Activated CD4-positive, alpha-beta T cell treated with anti-CD3 and anti-CD28 coated beads, Interleukin-2, amount 50 U/mL, for 48 hours (primary cell): Measurements from ENCODE around the gene CDR2.
"Not testable (repeated sequence)": the region's sequence is repeated elsewhere in the genome, so short reads cannot be mapped to it uniquely, and the experiment has no call there.

Experiments used
- DNase-seq, 2 experiments: peaks; one replicate each; pipeline ENCODE4 v3.0.0-alpha.2; 2020

Gene CDR2

DNA sequence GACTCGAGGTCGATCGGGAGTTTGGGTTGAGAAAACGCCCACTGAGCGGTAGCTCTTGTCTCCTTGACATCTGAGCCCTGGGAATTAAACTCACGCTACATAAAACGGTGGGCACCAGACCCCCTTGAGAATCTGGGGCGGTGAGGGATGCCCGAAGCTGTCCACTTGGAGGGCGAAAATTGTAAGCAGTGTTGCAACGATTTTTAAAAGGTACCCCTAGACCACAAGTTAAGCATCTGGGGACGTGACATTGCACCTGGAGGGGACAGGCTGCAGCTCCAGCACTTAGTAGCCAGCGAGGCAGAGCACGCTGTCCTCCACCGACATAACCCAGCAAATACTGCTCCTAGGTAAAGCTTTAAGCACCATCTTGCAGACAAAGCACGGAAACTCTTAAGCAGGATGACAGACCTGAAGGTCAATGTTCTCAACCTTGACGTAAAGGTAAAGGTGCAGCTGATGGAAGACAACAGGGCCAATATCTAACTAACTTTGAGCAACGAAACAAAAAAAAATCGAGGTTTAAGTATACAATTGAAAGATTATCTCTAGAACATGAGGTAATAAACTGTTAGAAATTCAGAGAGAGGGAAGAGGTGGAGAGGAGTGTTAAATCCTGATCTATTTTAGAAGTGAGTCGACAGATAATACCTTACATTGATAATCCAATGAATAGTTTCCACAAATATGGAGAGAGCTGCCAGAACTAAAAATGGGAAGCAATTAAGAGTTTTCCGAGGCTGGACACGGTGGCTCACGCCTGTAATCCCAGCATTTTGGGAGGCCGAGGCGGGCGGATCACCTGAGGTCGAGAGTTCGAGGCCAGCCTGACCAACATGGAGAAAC is 921 bp upstream of the CDR2 start:
- no peak for DNase-seq

DNA sequence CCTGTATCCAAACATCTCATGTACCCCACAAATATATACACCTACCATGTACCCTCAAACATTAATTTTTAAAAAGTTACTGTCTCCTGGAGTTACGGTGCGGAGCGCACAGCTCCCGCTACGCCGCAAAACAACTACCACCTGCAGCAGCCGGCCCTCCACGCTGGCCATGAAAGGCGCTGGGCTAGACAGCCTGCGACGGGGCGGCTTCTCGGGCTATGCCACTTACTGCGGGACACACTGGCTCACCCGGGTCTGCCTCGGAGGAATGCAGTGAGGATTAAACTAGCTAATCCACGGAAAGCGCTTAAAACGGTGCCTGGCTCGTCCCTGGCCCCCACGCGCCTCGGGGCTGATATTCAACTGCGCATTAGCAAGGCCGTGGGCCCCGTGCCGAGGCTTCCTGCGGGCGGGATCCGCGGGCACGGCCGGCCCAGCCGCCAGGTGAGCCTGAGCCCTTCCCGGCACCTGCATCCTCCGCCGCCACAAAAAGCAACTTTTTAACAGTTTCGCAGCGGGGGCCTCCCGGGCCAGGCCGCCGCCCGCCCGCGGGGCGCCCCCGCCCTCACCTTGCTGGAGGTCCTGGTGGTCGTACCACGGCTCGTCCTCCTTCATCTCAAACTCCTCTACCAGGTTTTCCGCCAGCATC is 633 bp downstream of the CDR2 start:
- peak; percentile 48 to 54 for DNase-seq

DNA sequence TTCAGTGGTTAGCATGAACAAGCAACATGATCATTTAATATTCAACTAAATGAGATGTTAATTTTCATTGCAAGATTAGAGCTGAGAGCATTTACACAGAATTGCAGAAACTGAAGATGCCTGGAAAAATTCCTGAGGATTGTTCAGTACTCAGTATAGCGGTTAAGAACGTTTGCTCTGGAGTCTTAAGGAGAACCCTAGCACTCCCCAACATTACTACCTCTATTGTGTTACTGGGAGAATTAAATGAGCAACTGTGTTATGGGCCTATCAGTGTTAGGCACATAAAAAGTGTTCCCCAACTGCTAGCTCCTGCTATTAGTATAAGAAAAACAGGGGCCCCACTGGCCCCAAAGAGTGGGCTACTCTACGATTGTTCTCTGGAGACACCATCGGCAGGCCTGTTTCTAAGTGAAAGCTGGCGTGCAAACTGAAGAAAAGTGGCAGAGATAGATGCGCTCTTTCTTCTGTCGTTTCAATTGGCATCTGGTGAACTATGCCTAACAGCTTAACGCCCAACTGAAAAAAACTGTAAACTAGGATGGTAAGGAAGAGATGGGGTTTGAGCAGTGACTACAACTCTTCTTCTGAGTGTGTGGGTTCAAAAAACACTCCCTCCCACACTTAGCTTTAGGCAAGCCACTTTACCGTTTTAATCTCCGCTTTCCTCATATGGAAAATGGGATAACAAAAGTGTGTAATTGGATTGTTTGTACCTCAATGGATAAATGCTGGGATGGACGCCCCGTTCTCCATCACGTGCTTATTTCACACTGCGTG is 1.3 kb downstream of the CDR2 start:
- peak in 1 of 2 experiments; percentile 23 for DNase-seq

DNA sequence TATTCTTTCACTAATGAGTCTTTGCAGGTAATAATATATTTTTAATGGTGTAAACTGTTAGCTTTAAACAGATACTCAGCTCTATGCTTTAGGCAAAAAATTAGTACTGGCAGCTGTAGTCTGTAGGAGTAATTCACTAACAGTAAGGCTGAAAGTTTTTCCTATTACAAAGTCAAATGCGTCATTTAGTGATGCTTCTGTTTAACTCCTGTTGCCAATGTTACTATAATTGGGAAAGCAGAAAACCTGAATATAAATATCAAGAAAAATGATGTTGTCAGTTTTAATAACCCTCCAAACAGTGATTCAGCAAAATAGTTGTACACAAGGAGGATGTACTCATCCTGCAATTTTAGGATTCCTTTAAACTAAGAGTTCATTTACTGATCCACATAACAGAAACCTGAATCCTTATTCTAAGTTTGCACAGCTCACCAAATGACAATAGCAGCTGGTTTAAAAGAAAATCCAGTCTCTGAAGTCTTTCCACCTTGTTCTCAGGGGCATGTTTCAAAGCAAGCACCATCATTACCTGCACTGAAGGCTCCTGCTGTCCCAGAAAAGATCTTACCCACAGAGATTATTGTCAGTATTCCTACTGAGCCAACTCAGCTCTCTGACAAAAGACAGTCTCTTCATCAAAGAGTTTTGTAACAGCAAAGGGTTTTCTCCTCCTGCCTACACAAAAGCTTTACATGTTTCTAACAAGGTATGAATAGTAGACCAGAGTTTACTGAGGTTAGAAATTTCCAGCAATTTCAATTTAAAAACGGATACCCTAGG is 4.2 kb downstream of the CDR2 start:
- no peak for DNase-seq

DNA sequence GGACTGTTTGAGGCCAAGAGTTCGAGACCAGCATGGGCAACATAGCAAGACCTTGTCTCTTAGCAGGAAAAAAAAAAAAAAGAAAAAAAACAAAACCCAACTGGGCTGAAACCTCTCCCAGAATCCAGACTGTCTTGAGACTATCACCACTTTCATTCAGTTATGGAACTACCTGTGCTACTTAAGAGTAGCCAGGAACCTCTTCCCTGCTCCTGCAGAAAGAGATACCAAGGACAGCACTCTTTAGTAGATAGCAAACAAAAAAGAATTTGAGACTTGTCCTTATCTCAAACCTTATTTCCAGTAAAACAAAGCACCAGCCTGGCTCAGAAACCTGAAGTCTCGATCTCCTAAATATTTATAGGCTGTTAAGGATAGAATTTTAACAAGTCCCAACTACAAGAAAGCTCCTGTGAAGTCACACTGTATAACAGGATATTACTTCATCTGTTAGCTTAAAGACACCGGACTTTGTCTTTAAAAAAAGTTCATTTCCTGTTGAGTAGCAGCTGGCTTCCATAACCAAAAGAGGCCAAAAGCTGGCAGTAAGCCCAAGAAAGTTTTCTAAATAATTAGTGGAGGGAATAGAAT is 5.1 kb downstream of the CDR2 start:
- no peak for DNase-seq

DNA sequence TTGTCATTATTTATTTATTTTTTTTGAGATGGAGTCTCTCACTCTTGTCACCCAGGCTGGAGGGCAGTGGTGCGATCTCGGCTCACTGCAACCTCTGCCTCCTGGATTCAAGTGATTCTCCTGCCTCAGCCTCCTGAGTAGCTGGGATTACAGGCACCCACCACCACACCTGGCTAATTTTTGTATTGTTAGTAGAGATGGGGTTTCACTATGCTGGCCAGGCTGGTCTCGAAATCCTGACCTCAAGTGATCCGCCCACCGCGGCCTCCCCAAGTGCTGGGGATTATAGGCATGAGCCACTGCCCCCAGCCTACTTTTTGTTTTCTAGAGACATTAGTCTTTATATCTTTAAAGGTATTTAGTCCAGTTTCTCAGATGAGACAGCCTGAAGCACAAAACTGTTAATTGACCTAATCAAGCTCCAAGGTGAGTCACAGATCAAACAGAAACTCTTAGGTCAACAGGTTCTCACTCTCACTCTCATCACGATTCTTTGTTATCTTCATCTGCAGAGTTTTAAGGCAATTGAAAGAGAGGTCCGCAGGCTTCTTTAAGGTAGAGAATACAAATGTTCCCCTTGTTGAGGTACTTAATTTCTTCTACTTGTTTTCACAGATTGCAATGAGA is 6.1 kb downstream of the CDR2 start:
- DNase-seq: not testable (repeated sequence)

DNA sequence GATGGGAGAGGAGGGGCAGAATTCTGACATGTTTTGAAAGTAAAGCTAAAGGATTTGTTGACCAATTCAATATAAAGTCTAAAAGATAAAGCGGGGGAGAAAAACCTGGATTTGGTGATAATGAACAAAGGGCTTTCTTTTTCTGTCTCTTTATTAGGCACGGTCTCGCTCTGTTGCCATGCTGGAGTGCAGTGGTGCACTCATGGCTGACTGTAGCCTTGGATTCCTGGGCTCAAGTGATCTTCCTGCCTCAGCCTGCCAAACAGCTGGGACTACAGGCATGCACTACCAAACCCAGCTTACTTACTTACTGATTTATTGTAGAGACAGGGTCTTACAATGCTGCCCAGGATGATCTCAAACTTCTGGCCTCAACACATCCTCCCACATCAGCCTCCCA is 7.5 kb downstream of the CDR2 start:
- no peak for DNase-seq

DNA sequence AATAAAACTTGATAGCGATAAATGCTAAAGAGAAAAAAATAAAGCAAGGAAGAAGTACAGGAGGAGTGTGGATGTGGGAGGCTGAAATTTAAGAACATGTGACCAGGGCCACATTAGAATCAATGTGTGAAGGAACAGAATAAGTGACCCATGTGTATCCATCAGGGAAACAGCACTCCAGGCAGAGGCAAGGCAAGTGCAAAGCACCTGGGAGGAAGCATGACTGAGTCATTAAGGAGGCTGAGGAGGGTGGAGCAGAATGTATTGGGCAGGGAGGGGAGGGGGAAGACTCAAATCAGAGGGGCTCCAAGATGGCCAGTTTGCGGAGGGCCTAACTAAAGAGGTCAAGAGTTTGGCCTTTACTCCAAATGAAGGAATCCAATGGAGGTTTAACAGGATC is 8.0 kb downstream of the CDR2 start:
- DNase-seq: no peak

DNA sequence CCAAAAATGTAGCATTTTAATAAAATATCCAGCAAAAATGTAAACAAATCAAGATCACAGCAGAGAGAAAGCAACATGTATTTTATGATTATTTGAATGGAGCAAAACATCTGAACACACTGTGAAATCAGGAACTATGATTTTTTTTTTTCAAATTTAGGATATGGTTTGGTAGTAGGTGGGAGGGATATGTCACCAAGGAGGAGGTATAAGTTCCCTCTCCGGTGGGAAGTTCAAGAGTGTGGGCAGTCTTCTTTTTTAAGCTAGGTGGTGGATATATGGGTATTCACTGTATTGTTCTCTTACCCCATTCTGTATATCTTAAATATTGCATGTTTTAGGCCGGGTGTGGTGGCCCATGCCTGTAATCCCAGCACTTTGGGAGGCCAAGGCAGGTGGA is 10.2 kb downstream of the CDR2 start:
- no peak for DNase-seq

DNA sequence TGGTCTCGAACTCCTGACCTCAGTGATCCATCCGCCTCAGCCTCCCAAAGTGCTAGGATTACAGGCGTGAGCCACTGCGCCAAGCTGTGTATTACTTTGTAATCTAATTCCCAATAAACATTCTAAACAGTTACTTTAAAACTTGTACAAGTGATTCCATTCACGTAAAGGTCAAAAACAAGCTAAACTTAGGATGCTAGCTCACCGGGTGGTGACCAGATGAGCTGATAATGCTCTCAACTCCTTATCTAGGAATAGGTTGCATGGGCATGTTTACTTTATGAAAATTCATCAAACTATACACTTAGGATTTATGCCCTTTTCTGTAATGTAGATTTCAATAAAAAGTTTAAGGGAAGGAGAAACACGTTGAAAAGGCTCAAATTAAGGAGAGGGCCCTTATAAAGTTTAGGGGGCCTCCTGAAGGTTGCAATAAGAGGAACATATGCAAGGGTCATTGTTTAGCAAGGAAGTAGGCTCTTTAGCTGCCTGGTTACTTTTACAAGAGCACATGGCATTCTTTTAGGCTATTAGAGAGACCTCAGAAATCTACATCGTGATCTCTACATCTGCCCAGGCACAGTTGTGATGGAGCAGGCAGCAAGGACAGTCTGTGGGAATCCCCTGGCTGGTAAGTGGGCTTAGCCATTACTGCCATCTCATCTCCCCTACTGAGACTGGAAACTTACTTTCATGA is 13.3 kb downstream of the CDR2 start:
- no peak for DNase-seq

DNA sequence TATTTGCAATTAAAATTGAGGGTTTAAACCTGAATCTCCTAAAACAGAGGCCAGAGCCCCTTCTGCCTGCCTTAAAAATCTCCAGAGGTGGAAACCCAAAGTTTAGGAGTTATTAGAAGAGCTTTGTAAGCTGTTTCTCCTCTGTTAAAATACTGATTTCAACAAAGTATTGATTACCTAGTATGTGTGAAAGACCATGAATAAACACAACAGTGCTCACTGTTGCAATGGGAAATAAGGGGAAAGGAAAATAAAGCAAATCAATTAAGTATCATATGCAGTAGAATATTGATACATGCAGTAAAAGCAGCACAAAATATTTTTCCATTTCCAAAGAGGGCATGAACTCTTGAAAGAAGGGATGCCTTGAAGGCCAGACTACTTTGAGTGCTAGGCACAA is 14.7 kb downstream of the CDR2 start:
- DNase-seq: no peak

DNA sequence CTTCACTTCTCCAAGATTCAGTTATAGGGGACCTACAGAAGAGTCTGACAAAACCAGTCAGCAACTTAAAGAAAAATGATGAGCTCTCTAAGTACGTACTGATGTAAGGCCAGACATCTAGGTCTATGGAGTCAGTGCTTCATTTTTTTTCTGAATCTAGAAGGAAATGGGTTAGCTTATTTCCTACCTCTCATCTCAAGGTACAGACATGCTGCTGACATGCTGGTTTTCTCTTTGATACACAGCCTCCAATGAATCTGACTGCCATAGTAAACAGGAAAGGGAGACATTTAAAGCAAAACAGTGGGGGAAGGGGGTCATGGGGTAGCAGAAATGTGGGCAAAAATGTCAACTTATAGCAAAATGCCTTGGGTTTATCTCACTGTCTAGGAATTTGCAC is 16.4 kb downstream of the CDR2 start:
- no peak for DNase-seq

DNA sequence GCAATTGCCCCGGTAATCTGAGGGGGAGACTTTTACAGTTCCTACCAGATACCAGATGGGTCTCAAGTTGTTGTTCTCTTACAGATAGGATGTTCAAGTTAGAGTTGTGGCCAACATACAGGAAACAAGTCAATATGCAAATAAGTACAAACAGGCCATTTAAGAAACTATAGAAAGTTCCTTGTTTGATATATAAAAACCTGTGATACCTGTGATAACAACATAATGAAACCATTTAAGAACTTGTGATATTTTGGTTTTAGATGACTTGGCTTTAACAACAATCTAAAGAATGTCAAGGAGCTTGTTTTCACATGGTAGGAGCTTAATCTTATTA is 16.8 kb downstream of the CDR2 start:
- no peak for DNase-seq

DNA sequence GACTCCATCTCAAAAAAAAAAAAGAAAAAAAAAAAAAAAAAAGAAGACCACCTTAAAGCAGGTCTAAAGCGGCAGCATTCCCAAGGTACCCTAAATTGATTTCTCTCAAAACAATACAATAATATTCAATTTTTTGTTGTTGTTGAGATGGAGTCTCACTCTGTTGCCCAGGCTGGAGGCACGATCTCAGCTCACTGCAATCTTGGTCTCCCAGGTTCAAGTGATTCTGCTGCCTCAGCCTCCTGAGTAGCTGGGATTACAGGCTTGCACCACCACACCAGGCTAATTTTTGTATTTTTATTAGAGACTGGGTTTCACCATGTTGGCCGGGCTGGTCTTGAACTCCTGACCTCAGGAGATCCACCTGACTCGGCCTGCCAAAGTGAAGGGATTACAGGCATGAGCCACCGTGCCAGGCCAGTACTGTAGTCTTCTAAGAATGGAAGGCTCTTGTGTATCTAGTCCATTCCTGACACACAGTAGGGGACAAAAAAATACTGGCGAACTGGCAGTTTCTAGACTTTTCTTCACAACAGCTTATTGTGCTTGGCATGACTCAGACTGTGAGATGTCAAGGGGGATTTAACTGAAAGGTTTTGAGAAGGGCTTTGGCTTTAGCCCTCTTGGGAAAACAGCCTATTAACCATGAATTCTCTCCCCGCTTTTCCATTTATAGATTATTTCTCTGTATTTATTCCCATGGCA is 17.3 kb downstream of the CDR2 start:
- no peak for DNase-seq

DNA sequence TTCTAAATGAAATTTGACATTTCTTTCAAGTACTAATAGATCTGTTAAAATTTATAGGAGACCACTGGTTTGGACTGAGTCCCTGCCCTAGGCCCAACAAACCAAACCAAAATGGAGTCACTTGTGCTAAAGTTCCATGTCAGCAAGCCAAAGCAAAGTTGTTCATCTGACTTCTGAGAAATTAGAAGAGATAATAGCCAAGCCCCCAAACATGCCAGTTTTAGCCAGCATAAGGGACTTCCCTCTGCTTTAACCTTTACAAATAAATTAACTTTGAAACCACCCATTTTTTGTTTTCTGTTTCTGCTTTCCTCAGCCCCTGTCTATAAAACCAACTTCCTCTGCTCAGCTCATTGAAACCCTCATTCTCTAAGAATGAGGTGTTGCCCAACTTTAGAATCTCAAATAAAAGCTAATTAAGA is 18.9 kb downstream of the CDR2 start:
- no peak for DNase-seq

DNA sequence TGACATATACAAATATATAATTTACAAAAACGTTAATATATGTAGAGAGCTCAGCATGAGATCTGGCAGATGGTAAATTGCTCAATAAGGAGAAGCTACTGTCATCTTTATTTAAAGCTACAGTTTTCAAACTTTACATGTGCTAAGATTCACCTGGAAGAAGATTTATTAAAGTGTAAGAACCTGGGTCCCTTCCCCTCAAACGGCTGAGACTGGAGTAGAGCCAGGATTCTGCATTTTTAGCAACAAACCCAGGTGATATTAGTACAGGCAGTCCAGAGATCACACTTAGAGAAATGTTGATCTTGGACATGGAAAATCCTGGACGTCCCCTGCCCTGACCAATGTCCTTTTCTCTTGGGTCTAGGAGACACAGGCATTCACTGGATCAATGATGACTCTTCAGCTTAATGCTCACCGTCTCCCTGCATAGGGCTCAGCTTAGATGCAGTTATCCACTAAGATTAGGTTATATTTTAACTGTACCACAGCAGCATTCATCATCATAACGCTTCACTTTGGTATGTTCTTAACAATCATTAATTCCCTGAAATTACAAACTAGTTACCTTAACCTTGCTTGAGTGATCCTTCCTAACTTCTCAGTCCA is 20.4 kb downstream of the CDR2 start:
- no peak for DNase-seq

DNA sequence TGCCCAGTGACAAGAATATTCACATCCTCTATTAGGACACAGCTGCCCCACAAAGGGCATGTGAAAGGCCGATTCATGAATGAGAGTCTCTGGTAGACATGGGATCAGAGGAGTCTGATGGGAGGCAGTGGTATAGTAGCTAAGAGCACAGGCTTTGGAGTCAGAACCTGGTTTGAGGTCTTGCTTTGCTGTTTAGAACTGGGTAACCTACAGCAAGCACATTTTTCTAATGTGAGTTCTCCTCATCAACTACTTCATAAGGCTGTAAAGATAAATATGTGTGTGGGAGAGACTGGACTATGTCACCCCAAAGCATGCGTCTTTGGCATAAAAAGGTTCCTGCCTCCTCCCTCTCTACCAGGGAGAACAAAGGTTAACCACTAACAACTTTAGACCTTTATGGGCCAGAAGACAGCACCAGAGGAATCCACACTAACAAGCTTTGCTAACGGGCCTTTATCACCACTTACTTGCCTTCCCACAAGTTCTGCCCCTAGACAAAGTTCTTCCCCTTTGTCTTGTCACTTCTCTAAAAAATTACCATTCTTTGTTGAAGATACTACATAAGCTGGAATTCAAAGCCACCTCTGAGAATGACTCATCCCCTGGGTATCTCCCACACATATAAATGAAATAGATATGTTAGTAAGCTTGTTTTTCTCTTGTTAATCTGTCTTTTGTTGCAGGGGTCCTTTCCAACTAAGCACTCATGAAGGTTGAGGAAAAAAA is 21.1 kb downstream of the CDR2 start:
- DNase-seq: no peak

DNA sequence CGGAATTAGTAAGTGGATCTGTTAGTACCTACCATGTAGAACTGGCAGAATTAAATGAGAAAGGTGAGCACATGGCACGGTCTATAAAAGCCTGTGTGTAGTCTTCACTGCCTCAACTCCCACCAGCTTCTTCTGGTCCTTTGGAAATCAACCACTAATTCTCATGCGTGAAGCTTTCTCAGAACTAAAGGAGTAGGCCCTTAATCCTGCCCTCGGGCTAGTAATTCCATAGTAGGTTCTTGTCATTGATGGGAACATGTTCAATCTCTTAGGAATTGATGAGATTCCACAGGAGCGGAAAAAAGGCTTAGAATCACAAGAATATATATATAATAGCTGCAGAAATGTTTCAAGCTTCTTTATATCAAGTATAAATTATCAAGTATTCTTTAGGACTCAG is 21.7 kb downstream of the CDR2 start:
- no peak for DNase-seq

DNA sequence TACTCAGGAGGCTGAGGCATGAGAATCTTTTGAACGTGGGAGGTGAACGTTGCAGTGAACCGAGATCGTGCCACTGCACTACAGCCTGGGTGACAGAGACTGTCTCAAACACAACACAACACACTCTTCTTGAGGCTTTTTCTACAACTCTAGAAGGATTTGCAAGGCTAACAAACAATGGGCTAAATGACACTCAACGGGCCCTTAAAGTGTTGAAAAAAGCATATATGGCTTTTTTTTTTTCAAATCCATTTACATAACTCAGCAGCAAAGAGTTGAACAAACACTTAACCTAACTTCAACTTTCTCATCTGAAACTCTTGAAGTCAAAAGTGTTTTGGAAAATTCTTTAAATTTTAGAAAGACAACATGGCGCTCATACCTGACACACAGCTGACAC is 22.3 kb downstream of the CDR2 start:
- no peak for DNase-seq

DNA sequence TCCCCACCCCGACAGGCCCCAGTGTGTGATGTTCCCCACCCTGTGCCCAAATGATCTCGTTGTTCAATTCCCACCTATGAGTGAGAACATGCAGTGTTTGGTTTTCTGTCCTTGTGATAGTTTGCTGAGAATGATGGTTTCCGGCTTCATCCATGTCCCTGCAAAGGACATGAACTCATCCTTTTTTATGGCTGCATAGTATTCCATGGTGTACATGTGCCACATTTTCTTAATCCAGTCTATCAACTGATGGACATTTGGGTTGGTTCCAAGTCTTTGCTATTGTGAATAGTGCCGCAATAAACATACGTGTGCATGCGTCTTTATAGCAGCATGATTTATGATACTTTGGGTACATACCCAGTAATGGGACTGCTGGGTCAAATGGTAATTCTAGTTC is 23.4 kb downstream of the CDR2 start:
- not testable (repeated sequence) for DNase-seq
